ENCODE results near the gene S100A14.

Gene S100A14

GRCh38 chr1:153611356-153611755 is 4.8 kb downstream of the S100A14 start:
- Histone ChIP-seq H3K4me1 (ENCODE audit: low read depth, poor library complexity, severe bottlenecking) (no peaks in the 10 kb centered on the region), H3K9ac (no peak overlapping the region), H3K36me3 (ENCODE audit: insufficient read depth) (no peaks in the 10 kb centered on the region), H3K79me2 (ENCODE audit: insufficient read depth, low read depth) (no peaks in the 10 kb centered on the region), H3K4me2 (no peak overlapping the region), H3K27ac (no peak overlapping the region), H3K27me3 (ENCODE audit: insufficient read depth, low read depth) (0 out of 2 replicates have a peak, but pooled peaks cover 3% of the 10 kb centered on the region), H4K20me1 (ENCODE audit: insufficient read depth) (no peaks in the 10 kb centered on the region), H2AFZ (ENCODE audit: low read depth) (no peak overlapping the region), H3K4me3 (IDR thresholded peaks at IDR 0.05; ENCODE audit: insufficient read depth, low read depth, low read length) (no peak overlapping the region)
- TF ChIP-seq CTCF (conservative IDR thresholded peaks at IDR 0.05; ENCODE audit: low read depth, low read length), result no peak

- no peaks in the 10 kb centered on the region for H3K79me2 ChIP-seq (ENCODE audit: insufficient read depth, low read depth)
- 0 out of 2 replicates have a peak, but pooled peaks cover 3% of the 10 kb centered on the region for H3K27me3 ChIP-seq (ENCODE audit: insufficient read depth, low read depth)
- TF ChIP-seq CTCF (conservative IDR thresholded peaks at IDR 0.05; ENCODE audit: low read depth, low read length), result no peak
- no peak overlapping the region for H3K4me2 ChIP-seq
- no peaks in the 10 kb centered on the region for H3K4me1 ChIP-seq (ENCODE audit: low read depth, poor library complexity, severe bottlenecking)
- no peak overlapping the region for H3K27ac ChIP-seq
- no peak overlapping the region for H2AFZ ChIP-seq (ENCODE audit: low read depth)
- no peaks in the 10 kb centered on the region for H4K20me1 ChIP-seq (ENCODE audit: insufficient read depth)
- H3K4me3 ChIP-seq (IDR thresholded peaks at IDR 0.05; ENCODE audit: insufficient read depth, low read depth, low read length), result no peak overlapping the region
- no peaks in the 10 kb centered on the region for H3K36me3 ChIP-seq (ENCODE audit: insufficient read depth)
- no peak overlapping the region for H3K9ac ChIP-seq
Measured at GRCh38 chr1:153610811-153611301, 5.3 kb downstream of the S100A14 start.

- Histone ChIP-seq H3K27me3 (ENCODE audit: insufficient read depth, low read depth) (0 out of 2 replicates have a peak, but pooled peaks cover 3% of the 10 kb centered on the region), H3K9ac (no peak overlapping the region), H3K79me2 (ENCODE audit: insufficient read depth, low read depth) (no peaks in the 10 kb centered on the region), H3K4me3 (IDR thresholded peaks at IDR 0.05; ENCODE audit: insufficient read depth, low read depth, low read length) (no peak overlapping the region), H3K4me1 (ENCODE audit: low read depth, poor library complexity, severe bottlenecking) (no peaks in the 10 kb centered on the region), H3K27ac (no peak overlapping the region), H3K4me2 (no peak overlapping the region), H4K20me1 (ENCODE audit: insufficient read depth) (no peaks in the 10 kb centered on the region), H2AFZ (ENCODE audit: low read depth) (no peak overlapping the region), H3K36me3 (ENCODE audit: insufficient read depth) (no peaks in the 10 kb centered on the region)
- no peak for TF ChIP-seq CTCF (conservative IDR thresholded peaks at IDR 0.05; ENCODE audit: low read depth, low read length)
Measured at GRCh38 chr1:153610334-153610733, 5.8 kb downstream of the S100A14 start.

- no peaks in the 10 kb centered on the region for H3K79me2 ChIP-seq (ENCODE audit: insufficient read depth, low read depth)
- H3K4me3 ChIP-seq (IDR thresholded peaks at IDR 0.05; ENCODE audit: insufficient read depth, low read depth, low read length), result no peak overlapping the region
Measured at GRCh38 chr1:153609585-153609907, 6.6 kb downstream of the S100A14 start.

More at GRCh38 chr1:153609585-153609907, 6.6 kb downstream of the S100A14 start:
- no peak overlapping the region for H2AFZ ChIP-seq (ENCODE audit: low read depth)
- H3K27ac ChIP-seq, result no peak overlapping the region
- TF ChIP-seq CTCF (conservative IDR thresholded peaks at IDR 0.05; ENCODE audit: low read depth, low read length), result no peak
- H3K9ac ChIP-seq, result no peak overlapping the region
- H3K4me2 ChIP-seq, result no peak overlapping the region
- H3K36me3 ChIP-seq (ENCODE audit: insufficient read depth), result no peaks in the 10 kb centered on the region
- H3K4me1 ChIP-seq (ENCODE audit: low read depth, poor library complexity, severe bottlenecking), result no peaks in the 10 kb centered on the region
- H3K27me3 ChIP-seq (ENCODE audit: insufficient read depth, low read depth), result 0 out of 2 replicates have a peak, but pooled peaks cover 3% of the 10 kb centered on the region
- no peaks in the 10 kb centered on the region for H4K20me1 ChIP-seq (ENCODE audit: insufficient read depth)
